Stimulated activated CD4-positive, alpha-beta T cell treated with anti-CD3 and anti-CD28 coated beads, Interleukin-12 subunit alpha, Interleukin-12 subunit beta, amount 100 ng/mL, for 48 hours (primary cell): ENCODE data around the gene OLFM1.

Experiments used
- DNase-seq, 3 donors: peaks; one replicate each; pipeline ENCODE4 v3.0.0-alpha.2; 2020; ENCODE audit warnings: low read depth in 2 of 3, low spot score in 1 of 3

Gene OLFM1

GRCh38 chr9:135169709-135170226 is 82.3 kb downstream of the OLFM1 start:
- no peak for DNase-seq

- no peak for DNase-seq
Observed at GRCh38 chr9:135170535-135170934, 83.1 kb downstream of the OLFM1 start.
